ENCODE results near the gene PHLDB1.
A peak's percentile ranks its signal among the peaks of the same experiment; 100 is the strongest.

The PHLDB1 gene

DNA sequence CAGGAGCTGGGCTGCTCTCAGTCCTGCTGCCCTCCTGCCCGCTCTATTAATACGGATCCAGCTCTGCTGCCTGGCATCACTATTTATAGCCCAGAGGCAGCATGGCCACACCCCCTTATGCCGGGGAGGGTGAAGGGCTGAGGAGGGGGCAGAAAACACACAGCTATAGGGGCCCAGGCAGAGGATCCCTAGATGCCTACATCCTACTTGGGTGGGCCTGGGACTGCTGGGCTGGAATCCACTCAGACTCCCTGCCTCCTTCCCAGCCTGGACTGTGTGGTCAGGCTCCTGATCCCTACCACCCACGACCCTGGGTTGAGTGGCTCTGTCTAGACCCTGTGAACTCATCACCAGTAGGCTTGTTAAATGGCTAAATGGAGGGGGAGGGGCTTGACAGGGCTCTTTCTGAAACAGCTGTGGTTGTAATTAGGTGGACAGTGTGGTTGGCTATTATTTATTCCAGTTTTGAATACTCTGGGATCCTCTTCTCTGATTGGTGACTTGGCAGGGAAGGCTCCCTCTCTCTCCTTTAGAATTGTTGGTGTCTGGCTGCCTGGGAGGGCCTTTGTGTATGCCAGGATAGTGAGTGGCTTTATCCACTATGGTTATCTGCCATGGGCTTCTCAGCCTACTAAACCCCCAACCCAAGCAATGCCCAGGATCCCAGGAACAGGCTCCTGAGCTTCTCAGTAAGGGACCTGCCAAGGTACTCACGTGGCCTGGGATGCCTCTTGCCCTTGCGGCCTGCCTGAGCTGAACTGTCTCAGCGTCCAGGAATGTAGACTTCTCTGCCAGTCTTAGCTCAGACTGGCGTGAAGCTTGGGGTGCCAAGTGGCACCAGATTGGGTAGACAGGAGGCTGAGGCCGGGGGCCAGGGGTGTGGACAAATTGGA, 15.2 kb downstream of the PHLDB1 start:
- Histone ChIP-seq H3K36me3 (peaks cover 0 to 31% (median 22%) of the 10 kb centered on the region in 11 experiments; a peak in 15 of 22 replicates), H3K9me3 (replicated peaks in 1 of 11) (no peaks in the 10 kb centered on the region), H3K4me1 (peaks cover 48 to 68% (median 51%) of the 10 kb centered on the region in 10 experiments), H3K27me3 (no peaks in the 10 kb centered on the region; a peak in 2 of 22 replicates), H3K27ac (no peak overlapping the region), H3K4me3 (peak overlapping the region in 6 of 10 experiments; percentile 62 to 74 (median 67); a peak in 10 of 20 replicates), H4K20me1 (peaks cover 0 to 28% (median 0%) of the 10 kb centered on the region in 11 experiments; a peak in 5 of 22 replicates), H3K9ac (peak overlapping the region in 7 of 11 experiments; percentile 72 to 85 (median 79); a peak in 10 of 22 replicates), H3K4me2 (peak overlapping the region; percentile 86 to 98 (median 94))
- TF ChIP-seq Cebpa-rat (IDR thresholded peaks at IDR 0.05) = no peak

- Histone ChIP-seq H3K27ac (no peak overlapping the region), H3K9me3 (replicated peaks in 1 of 11) (no peaks in the 10 kb centered on the region), H3K27me3 (no peaks in the 10 kb centered on the region; a peak in 2 of 22 replicates), H3K36me3 (peaks cover 0 to 37% (median 28%) of the 10 kb centered on the region in 11 experiments; a peak in 15 of 22 replicates), H3K4me3 (no peak overlapping the region), H3K4me2 (peak overlapping the region; percentile 86 to 98 (median 94); a peak in 20 of 22 replicates), H3K9ac (peak overlapping the region in 3 of 11 experiments; percentile 15 to 85 (median 19); a peak in 1 of 22 replicates), H4K20me1 (peaks cover 0 to 34% (median 0%) of the 10 kb centered on the region in 11 experiments; a peak in 5 of 22 replicates), H3K4me1 (peaks cover 48 to 62% (median 50%) of the 10 kb centered on the region in 10 experiments)
- TF ChIP-seq Cebpa-rat (IDR thresholded peaks at IDR 0.05) = no peak
Observed at GRCh38 chr11:118623269-118623655, 15.8 kb downstream of the PHLDB1 start.

DNA sequence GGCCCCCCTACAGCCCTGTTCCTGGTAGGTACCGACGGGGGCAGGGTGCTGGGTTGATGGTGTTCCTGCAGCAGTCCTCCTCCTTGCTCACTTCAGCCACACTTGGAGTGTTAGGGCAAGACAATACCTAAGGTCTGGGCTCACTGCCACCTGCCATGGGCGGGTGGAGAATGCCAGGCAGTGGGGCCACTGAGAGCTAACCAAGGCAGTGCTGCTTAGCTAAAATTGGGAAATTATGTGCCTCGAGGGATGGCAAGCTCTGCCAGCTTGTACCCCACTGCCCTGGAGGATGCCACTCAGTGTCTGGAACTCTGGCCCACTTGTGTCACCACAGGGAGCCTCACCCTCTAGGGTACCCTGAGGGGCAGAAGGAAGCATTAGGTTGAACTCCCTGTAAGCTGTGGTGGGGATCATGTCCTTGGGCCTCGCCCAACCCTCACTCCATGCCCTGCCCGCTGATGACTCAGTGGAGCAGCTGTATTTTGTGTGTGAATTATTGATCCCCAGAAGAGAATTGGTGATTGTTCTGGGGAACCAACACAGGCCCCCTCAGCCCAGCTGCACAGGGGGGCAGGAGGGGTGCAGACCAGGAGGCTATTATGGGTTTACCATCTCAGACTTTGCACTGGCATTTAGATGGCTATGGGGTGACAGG, 17.7 kb downstream of the PHLDB1 start:
- no peak overlapping the region for H3K27ac ChIP-seq
- peaks cover 31 to 44% (median 33%) of the 10 kb centered on the region in 10 experiments for H3K4me1 ChIP-seq
- H3K4me2 ChIP-seq = no peak overlapping the region
- H3K9me3 ChIP-seq (replicated peaks in 1 of 11) = no peaks in the 10 kb centered on the region
- H3K27me3 ChIP-seq = no peaks in the 10 kb centered on the region; a peak in 2 of 22 replicates
- H3K9ac ChIP-seq = no peak overlapping the region
- H3K36me3 ChIP-seq = peaks cover 0 to 51% (median 34%) of the 10 kb centered on the region in 11 experiments; a peak in 15 of 22 replicates
- H4K20me1 ChIP-seq = peaks cover 0 to 49% (median 0%) of the 10 kb centered on the region in 11 experiments; a peak in 5 of 22 replicates
- H3K4me3 ChIP-seq = no peak overlapping the region
- TF ChIP-seq Cebpa-rat (IDR thresholded peaks at IDR 0.05) = no peak

DNA sequence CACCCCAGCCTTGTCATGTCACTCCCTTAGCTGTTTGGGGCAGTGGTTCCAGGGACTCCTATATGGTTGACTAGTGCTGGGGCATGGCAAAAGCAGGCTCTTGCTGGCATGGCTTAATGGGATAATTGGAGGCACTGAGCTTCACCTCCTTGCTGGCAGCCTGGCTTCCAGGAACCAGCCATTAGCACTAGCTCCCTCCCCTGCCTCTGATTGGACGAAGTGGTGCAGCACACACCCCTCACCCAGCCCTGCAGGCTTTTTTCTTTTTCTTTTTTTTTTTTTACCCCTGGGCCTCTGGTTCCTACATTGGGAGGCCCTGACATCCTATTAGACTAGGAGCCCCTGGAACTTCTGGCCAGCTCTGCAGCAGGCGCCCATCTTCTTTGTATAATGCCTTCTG, 18.6 kb downstream of the PHLDB1 start:
- H3K4me3 ChIP-seq = no peak overlapping the region
- H3K9me3 ChIP-seq (replicated peaks in 1 of 11) = no peaks in the 10 kb centered on the region
- no peak overlapping the region for H3K9ac ChIP-seq
- peaks cover 0 to 54% (median 34%) of the 10 kb centered on the region in 11 experiments; a peak in 15 of 22 replicates for H3K36me3 ChIP-seq
- no peak overlapping the region for H3K4me2 ChIP-seq
- H3K27me3 ChIP-seq = no peaks in the 10 kb centered on the region; a peak in 2 of 22 replicates
- H3K4me1 ChIP-seq = peaks cover 24 to 44% (median 30%) of the 10 kb centered on the region in 10 experiments
- H3K27ac ChIP-seq = no peak overlapping the region
- peaks cover 0 to 52% (median 0%) of the 10 kb centered on the region in 11 experiments; a peak in 5 of 22 replicates for H4K20me1 ChIP-seq
- TF ChIP-seq Cebpa-rat (IDR thresholded peaks at IDR 0.05) = no peak

GRCh38 chr11:118627566-118627965, 20.2 kb downstream of the PHLDB1 start:
- H3K36me3 ChIP-seq = peaks cover 0 to 69% (median 35%) of the 10 kb centered on the region in 11 experiments; a peak in 15 of 22 replicates

GRCh38 chr11:118628031-118628430, 20.6 kb downstream of the PHLDB1 start:
- Histone ChIP-seq H4K20me1 (peaks cover 0 to 49% (median 0%) of the 10 kb centered on the region in 11 experiments; a peak in 5 of 22 replicates), H3K36me3 (peaks cover 0 to 69% (median 35%) of the 10 kb centered on the region in 11 experiments; a peak in 15 of 22 replicates), H3K4me2 (no peak overlapping the region), H3K9ac (no peak overlapping the region), H3K27me3 (no peaks in the 10 kb centered on the region), H3K4me1 (peaks cover 4 to 32% (median 13%) of the 10 kb centered on the region in 10 experiments; a peak in 18 of 20 replicates), H3K4me3 (no peak overlapping the region), H3K27ac (no peak overlapping the region), H3K9me3 (replicated peaks in 1 of 11) (no peaks in the 10 kb centered on the region)
- no peak for TF ChIP-seq Cebpa-rat (IDR thresholded peaks at IDR 0.05)

More at GRCh38 chr11:118627566-118627965, 20.2 kb downstream of the PHLDB1 start:
- H4K20me1 ChIP-seq = peaks cover 0 to 53% (median 0%) of the 10 kb centered on the region in 11 experiments; a peak in 5 of 22 replicates
- TF ChIP-seq Cebpa-rat (IDR thresholded peaks at IDR 0.05) = no peak
- no peak overlapping the region for H3K4me2 ChIP-seq
- no peaks in the 10 kb centered on the region for H3K27me3 ChIP-seq
- no peak overlapping the region for H3K9ac ChIP-seq
- no peak overlapping the region for H3K4me3 ChIP-seq
- no peaks in the 10 kb centered on the region for H3K9me3 ChIP-seq (replicated peaks in 1 of 11)
- peaks cover 9 to 34% (median 18%) of the 10 kb centered on the region in 10 experiments for H3K4me1 ChIP-seq
- no peak overlapping the region for H3K27ac ChIP-seq

DNA sequence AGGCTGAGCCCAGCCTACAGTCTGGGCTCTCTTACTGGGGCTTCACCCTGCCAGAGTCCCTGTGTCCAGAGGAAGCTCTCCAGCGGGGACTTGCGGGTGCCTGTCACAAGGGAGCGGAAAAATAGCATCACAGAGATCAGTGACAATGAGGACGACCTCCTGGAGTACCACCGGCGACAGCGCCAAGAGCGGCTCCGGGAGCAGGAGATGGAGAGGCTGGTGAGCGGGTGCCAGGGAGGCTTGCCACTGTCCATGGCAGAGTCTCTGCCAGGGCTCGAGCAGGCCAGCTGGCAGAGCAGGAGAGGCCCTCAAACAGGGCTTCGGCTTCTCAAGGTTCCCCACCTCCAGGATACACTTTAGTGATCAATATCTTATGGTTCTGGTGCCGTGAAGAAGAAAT, 21.0 kb downstream of the PHLDB1 start:
- H3K4me1 ChIP-seq = peaks cover under 1 to 32% (median 12%) of the 10 kb centered on the region in 10 experiments; a peak in 15 of 20 replicates
- no peak overlapping the region for H3K4me3 ChIP-seq
- H4K20me1 ChIP-seq = peaks cover 0 to 49% (median 0%) of the 10 kb centered on the region in 11 experiments; a peak in 5 of 22 replicates
- H3K27me3 ChIP-seq = no peaks in the 10 kb centered on the region
- no peak overlapping the region for H3K27ac ChIP-seq
- no peak for TF ChIP-seq Cebpa-rat (IDR thresholded peaks at IDR 0.05)
- H3K9ac ChIP-seq = no peak overlapping the region
- no peak overlapping the region for H3K4me2 ChIP-seq
- H3K36me3 ChIP-seq = peaks cover 0 to 69% (median 35%) of the 10 kb centered on the region in 11 experiments; a peak in 15 of 22 replicates
- no peaks in the 10 kb centered on the region for H3K9me3 ChIP-seq (replicated peaks in 1 of 11)

GRCh38 chr11:118628861-118629549, 21.6 kb downstream of the PHLDB1 start:
- H4K20me1 ChIP-seq = peaks cover 0 to 47% (median 0%) of the 10 kb centered on the region in 11 experiments; a peak in 5 of 22 replicates
- H3K9ac ChIP-seq = no peak overlapping the region
- H3K4me2 ChIP-seq = no peak overlapping the region
- no peaks in the 10 kb centered on the region for H3K27me3 ChIP-seq
- no peaks in the 10 kb centered on the region for H3K9me3 ChIP-seq (replicated peaks in 1 of 11)
- peaks cover 2 to 37% (median 16%) of the 10 kb centered on the region in 10 experiments; a peak in 17 of 20 replicates for H3K4me1 ChIP-seq
- peaks cover 0 to 69% (median 35%) of the 10 kb centered on the region in 11 experiments; a peak in 15 of 22 replicates for H3K36me3 ChIP-seq
- H3K27ac ChIP-seq = no peak overlapping the region
- no peak overlapping the region for H3K4me3 ChIP-seq
- TF ChIP-seq Cebpa-rat (IDR thresholded peaks at IDR 0.05) = no peak
